ENCODE data around the gene NKX3-2. TPM values are rescaled to one million over a fixed set of nuclear protein-coding genes. Genes with fewer than 3 reads are reported as not detected.

The NKX3-2 gene
- total RNA-seq, 2 experiments from 2014 or later = not detected

DNA sequence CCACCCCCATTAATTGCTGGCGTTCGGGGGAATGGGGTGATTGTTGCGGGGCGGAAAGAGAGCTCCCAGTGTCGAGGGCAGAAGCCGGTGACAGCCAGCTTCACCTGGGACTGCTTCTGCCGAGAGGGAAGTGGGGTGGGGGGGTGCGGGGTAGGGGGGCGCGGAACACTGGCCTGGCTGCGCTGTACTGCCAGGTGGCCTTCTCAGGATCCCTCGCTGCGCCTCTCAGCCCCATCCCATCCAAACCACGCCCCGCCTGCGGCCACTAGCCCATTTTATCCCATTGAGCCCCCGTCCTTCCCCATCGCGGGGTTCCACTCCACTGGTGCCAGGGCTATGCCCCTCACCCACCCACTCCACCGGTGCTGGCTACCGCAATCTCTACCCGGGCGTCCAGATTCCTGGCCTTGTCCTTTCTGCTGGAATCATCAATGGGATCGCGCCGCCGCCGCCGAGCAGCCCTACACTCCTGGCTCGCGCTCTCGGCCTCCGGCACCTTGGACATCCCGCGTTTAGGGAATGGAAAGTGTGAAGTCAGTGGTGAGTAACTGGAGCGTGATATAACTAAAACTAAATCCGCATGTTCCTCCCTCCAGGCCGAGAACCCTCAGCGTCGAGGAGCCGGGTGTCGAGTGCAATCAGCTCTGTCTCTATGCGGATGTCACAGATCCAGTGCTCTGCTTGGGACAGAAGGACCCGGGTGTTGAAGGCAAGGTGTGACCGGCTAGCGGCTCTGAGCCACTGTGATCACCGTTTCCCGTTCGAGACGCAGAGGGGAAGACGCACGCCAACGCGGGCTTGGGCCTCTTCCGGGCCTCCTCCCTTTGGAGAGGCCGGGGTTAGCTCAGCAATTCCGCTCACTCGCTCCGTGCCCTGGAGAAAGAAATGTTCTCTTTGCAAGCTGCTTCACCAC lies 20.5 kb downstream of the NKX3-2 start:
- CTCF ChIA-PET = interaction anchor here (6.0 kb wide), 1 partner anchor 18 kb away, joined by 31 read pairs; the partner anchor contains the start of gene NKX3-2
- intact Hi-C loops (cut with micrococcal nuclease) = no loop called here
- H3K27ac Mint-ChIP-seq = no peak overlapping the region
- H3K4me3 Mint-ChIP-seq = no peak overlapping the region
- H3K27me3 Mint-ChIP-seq = peaks cover 78% of the 10 kb centered on the region
- H3K4me1 Mint-ChIP-seq (ENCODE audit: low read depth) = peaks cover 23% of the 10 kb centered on the region
- TF ChIP-seq, protein P1, sequence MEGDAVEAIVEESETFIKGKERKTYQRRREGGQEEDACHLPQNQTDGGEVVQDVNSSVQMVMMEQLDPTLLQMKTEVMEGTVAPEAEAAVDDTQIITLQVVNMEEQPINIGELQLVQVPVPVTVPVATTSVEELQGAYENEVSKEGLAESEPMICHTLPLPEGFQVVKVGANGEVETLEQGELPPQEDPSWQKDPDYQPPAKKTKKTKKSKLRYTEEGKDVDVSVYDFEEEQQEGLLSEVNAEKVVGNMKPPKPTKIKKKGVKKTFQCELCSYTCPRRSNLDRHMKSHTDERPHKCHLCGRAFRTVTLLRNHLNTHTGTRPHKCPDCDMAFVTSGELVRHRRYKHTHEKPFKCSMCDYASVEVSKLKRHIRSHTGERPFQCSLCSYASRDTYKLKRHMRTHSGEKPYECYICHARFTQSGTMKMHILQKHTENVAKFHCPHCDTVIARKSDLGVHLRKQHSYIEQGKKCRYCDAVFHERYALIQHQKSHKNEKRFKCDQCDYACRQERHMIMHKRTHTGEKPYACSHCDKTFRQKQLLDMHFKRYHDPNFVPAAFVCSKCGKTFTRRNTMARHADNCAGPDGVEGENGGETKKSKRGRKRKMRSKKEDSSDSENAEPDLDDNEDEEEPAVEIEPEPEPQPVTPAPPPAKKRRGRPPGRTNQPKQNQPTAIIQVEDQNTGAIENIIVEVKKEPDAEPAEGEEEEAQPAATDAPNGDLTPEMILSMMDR (IDR thresholded peaks at IDR 0.05) = no peak
- H3K36me3 Mint-ChIP-seq (ENCODE audit: low read depth) = peaks cover 9% of the 10 kb centered on the region
- no peak for ATAC-seq
- peaks cover 7% of the 10 kb centered on the region for H3K9me3 Mint-ChIP-seq
- POLR2A ChIA-PET = interaction anchor here (0.8 to 1.5 kb wide), 3 partner anchors 9 to 40 kb away, joined by 3 to 5 read pairs (median 4); no protein-coding TSS in a partner anchor
- DNase-seq = no peak

DNA sequence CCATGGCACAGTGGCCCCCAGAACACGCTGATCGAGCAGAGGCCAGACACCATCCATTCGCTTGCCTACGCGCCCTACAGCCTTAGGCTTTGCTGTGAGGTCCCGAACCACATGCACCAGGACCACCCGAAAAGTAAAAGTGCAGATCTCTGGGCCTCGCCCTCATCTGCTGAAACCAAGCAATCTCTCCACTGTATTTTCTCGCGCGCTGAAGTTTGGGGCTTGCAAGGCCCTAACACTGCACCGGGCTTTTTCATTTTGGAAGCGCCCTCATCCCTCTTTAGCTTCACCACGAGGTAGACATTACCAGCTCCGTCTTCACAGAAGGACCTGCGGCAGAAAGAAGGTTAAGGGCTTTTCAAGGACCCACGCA lies 21.2 kb downstream of the NKX3-2 start:
- no peak for DNase-seq

DNA sequence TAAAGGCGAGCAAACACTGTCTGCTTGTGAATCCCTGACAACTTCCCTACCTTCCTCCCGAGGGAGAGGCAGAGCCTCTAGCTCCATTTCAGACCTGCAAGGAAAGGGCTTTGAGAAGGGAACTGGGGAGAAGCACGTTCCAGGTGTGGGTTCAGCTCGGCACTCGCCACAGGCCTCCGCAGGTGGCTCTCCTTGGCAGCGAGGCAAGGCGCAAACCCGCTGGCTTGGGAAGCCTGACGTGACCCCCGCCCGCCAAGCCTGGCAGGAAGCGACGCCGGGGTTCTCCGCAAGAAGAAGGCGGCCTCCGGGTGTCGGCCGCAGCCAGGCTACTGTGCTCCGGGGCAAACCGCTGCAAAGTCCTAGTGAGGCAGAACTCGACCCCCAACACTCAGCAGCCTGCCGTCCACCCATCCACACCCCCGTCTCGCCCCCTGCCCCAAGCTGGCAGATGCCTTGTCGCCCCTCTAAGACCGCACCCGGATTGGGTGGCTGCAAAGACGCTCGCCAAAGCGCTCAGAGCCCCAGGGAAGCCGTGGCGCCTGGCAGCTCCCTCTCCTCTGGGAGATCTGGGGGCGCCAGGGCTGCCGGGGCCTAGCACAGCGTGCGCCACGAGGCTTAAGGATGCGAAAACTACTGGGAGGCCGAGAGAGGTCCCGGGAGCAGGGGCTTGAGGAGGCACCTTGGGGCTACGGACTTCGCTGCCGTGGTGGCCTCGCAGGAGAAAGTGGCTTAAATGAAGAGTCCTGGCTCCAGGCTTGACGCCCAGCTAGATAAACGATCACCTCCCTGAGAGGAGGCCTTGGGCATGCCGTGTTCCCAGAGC lies 21.8 kb downstream of the NKX3-2 start:
- Mint-ChIP-seq H3K27me3 (peaks cover 71% of the 10 kb centered on the region), H3K9me3 (peaks cover 1% of the 10 kb centered on the region), H3K4me3 (peak overlapping the region; percentile 15), H3K27ac (no peak overlapping the region), H3K4me1 (ENCODE audit: low read depth) (peaks cover 11% of the 10 kb centered on the region), H3K36me3 (ENCODE audit: low read depth) (peaks cover 6% of the 10 kb centered on the region)
- POLR2A ChIA-PET = interaction anchor here (0.6 to 1.2 kb wide), 2 partner anchors 15 to 589 kb away, joined by 3 read pairs; no protein-coding TSS in a partner anchor
- DNase-seq (no peak), ATAC-seq (peak; percentile 66)
- intact Hi-C loops (cut with micrococcal nuclease) = no loop called here
- TF ChIP-seq, protein P1 (IDR thresholded peaks at IDR 0.05) = no peak
- CTCF ChIA-PET = interaction anchor here (0.6 to 6.0 kb wide), 6 partner anchors 20 to 670 kb away, joined by 3 to 31 read pairs (median 4); partner anchors contain the start of genes NKX3-2 and RAB28

More for the DNA sequence above, 21.2 kb downstream of the NKX3-2 start:
- POLR2A ChIA-PET = no interaction called here
- TF ChIP-seq, protein P1 (IDR thresholded peaks at IDR 0.05) = no peak
- Mint-ChIP-seq H3K27ac (no peak overlapping the region), H3K9me3 (peaks cover 1% of the 10 kb centered on the region), H3K4me1 (ENCODE audit: low read depth) (peaks cover 15% of the 10 kb centered on the region), H3K4me3 (no peak overlapping the region), H3K27me3 (peaks cover 75% of the 10 kb centered on the region), H3K36me3 (ENCODE audit: low read depth) (peaks cover 6% of the 10 kb centered on the region)
- no peak for ATAC-seq
- CTCF ChIA-PET = interaction anchor here (6.0 kb wide), 1 partner anchor 19 kb away, joined by 31 read pairs; the partner anchor contains the start of gene NKX3-2
- intact Hi-C loops (cut with micrococcal nuclease) = no loop called here

DNA sequence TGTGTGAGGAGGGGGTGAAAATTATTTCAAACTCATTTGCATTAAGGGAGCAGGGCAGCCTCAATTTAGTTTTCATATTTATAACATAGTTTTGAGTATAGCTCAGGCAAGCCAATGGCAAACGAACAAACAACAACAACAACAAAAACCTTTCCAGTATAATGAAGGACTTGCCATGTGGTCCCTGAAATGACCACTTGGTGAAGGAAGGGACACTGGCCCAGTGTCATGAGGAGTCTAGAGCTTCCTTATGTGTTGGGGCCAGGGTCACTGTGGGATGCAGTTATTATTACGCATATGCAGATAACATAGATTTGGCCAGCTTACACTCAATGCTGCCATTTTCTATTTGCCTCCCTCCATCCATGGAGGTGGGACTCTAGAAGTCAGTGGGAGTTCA lies 23.3 kb downstream of the NKX3-2 start:
- TF ChIP-seq, protein P1 (IDR thresholded peaks at IDR 0.05) = no peak
- Mint-ChIP-seq H3K4me3 (no peak overlapping the region), H3K27me3 (peaks cover 61% of the 10 kb centered on the region), H3K9me3 (no peaks in the 10 kb centered on the region), H3K36me3 (ENCODE audit: low read depth) (peaks cover 6% of the 10 kb centered on the region), H3K4me1 (ENCODE audit: low read depth) (peaks cover 8% of the 10 kb centered on the region), H3K27ac (no peak overlapping the region)
- DNase-seq (no peak), ATAC-seq (no peak)
- POLR2A ChIA-PET = no interaction called here
- intact Hi-C loops (cut with micrococcal nuclease) = no loop called here
- CTCF ChIA-PET = interaction anchor here (1.2 to 6.0 kb wide), 2 partner anchors 21 to 24 kb away, joined by 3 to 31 read pairs; partner anchors contain the start of gene NKX3-2
